Nucleus accumbens (tissue), 56 donors: ENCODE data around the gene TENT5C.
A peak's percentile ranks its signal among the peaks of the same experiment; 100 is the strongest.

ENCODE experiments used
- DNase-seq, 56 donors: peaks; one replicate each; lab custom pipeline; 2025; lab: John Stamatoyannopoulos, UW

TENT5C gene

DNA sequence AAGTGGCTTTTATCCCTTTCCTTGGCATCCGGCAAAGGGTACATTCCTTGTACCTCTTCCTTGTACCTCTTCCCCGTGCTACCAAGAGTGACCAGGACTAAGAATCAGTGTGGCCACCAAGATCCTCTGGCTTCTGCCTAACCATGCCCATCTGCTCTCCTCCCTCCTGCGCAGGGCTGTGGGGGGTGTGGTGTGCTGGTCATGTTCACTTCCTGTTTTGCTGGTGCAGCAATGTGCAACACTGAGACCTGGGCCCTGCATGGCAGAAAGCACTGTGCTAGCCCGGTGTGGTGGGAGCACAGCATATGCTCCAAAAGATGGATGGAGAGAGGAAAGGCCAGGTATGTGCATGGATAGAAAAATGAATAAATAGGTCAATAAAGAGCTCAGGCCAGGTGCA lies 33.3 kb upstream of the TENT5C start:
- no peak for DNase-seq

DNA sequence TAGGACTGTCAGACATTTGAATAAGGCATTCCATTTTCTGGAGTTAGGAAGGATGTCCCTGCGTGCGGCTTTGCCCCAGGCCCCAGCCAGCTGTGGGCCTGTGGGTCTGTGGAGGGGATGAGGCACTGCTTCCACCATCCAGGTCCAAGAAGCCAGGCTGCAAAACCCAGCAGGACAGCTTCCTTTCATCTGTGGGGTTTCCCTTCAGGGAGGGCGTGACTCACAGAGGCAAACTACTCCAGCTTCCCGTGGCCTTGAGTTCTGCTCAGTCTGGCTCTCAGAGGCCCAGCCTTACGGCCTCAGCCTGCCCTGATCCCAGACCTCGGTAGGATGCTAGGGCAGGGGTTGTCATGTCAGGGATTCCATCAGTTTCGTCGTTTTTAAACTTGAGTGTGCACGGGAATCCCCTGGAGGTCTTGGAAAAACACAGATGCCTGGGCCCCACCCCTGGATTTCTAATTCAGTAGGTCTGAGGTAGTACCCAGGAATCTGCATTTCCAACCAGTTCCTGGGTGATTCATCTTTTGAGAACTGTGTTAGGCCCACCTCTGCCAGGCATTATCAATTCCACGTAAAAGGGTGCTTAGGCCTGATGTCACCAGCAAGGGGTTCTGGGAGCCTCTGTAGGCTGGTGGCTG lies 32.3 kb upstream of the TENT5C start:
- no peak for DNase-seq

DNA sequence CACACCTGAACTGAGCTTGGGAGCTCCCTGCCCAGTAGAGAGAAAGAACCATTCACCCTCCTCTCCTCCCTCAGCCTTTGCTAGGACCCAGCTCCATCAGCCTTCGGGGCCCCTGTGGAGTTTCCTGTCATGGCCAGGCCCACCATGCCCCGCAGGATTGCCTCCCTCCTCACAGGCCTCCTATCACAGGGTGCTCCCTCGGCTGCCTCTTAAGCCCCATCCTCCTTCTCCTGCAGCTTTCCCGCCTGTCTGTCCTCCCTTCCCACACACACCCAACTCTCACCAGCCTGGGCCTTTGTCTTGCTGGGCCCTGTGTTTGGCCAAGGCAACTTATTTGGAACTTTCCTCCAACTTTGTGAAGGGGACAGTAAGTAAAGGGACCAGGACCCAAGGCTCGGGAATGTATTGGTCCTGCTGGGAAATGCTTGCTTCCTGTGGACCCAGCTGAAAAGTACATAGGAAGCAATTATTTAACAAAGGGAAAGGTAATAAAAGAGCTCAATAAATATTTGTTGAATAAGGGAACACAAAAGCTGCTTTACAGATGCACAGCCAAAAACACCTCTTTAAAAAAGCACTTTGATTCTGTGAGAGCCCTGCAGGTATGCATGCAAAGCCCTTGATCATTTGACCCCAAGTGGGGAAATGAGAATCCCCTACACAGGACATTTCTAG lies 31.6 kb upstream of the TENT5C start:
- DNase-seq, result no peak

DNA sequence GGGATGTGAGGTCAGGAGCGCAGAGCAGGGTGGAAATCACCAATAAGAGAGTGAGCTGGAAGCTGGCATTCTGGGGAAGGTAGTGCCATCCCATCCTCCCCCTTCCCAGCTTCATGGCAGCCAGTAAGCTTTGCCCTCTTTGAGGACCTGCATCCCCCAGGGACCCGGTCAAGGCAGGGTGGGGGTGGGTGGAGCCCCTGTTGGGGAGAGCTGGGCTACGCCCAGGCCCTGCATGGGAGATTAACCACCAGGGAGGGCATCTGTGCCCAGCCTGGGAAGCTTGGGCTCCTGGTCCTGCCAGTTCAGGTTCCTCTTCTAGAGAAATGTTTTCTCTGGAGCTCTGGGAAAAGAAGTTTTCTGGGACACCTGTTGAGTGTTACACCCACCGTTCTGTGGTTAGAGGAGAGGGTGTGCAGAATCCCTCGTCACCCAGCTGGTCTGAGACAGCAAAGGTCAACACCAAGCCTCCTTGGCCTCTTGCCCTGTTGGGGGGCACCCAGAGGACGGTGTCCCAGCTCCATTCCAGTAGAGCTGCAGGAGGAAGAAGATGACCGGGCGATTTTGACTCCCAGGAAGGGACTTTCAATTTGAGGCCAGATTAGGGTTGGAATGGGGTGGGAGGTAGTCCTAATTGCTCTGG lies 30.1 kb upstream of the TENT5C start:
- no peak for DNase-seq

DNA sequence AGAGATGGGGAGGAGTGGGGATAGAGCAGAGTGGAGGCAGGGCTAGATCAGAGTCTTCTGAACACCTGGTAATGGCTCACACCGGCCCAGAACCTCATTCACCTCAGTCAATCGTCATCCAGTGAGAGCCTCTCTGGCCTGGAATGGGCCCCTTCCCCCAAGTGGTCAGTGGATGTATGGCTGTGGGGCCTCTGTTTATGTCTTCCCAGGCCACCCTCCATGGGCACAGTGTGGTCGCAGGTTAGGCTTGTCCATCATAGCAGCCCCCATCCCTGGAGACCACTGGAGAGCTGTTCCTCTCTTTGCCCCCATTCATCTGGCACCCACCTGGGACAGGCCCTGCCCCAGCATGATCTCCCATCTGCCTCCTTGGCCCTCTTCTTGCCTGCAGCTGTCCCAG lies 29.6 kb upstream of the TENT5C start:
- DNase-seq, result no peak

DNA sequence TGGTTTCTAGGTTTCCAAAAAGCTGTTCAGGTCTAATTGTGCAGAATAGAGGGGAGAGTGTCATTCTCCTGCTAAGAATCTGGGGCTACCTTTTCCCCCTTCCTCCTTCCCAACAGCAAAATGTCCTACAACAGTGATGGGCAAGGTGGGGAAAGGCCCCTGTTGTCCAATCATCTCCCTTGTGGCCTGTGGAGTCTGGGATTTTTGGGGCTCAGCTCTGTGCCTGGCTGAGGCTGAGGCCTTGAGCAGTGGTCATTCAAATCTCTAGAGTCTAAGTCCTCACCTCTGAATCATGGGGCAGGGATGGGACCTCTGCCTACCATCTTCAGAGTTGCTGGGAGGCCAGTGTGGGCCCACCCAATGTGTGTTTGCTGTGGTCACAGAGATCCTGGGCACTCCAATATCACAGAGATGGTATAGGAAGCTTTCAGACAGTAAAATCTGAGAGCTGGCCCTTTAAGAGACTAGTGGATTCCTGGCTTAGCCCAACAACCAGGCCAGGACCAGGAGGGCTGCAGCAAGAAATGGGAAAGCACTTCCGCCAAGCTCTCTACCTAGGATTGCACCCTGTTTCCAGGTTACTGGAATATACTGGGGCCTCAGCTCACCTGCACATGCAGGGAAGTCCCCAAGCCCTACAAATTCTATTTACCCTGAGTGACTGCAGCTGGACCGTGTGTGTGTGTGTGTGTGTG lies 28.5 kb upstream of the TENT5C start:
- no peak for DNase-seq

DNA sequence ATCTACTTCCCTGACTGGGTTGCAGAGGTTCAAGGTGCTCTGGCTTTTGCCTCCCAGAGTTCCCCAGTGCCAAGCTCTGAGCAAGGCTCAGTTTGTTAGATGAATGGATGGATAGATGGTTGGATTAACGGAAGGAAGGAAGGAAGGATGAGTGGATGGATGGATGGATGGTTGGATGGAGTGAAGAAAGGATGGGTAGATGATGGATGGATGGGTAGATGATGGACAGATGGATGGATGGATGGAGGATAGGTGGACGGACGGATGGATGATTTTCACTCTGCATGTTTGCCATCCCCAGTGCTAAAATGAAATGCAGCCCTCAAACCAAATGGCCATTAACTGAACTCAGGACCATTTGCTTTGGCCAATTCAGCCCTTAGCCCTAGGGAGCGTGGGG lies 27.4 kb upstream of the TENT5C start:
- DNase-seq, result no peak

DNA sequence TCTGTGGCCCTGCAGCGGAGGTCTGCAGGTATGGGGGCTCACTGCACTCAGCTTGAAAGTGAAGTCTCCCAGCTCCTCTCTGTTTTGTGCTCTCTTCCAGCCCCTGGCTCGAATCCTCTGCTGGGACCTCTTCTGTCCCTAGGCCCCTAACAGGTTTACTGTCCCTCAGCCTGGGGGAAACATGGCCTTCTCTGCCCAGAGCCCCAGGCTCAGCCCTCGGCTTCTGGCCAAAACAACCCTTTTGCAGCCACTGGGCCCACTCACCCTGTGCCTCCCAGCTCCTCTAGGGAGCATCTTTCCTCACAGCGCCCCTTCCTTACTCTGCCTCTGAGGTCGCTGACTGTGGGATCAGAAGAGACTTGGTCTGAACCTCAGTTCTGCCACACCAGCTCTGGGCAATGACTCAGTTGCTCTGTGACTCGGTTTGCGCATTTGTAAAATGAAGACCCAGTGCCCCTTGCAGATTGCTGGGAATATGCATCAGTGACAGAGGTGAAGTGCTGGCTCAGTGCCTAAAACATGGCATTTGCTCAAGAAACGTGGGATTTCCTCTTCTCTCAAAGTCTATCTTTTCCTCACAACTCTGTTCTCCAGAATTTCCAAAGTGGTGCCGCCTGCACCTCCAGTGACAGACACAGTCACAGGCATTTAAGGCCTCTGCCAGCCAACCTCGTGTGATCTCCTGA lies 26.5 kb upstream of the TENT5C start:
- no peak for DNase-seq

DNA sequence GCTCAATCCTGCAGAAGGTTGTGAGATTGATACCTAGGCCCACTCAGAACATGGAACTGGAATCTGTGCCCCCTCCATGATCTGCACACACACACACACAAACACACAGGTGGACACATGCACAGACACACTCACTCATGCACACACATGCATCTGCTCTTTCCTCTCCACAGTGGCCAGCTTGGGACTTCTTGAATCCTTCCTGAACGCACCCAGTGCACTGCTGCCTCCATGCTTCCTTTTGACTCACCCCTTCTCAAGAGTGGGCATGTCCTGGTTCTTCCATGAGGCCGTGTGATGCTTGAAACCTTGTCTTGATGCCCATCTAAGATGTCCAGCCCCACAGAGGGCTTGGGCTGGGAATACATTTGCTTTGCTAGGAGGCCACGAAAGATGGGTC lies 25.4 kb upstream of the TENT5C start:
- DNase-seq, result no peak

DNA sequence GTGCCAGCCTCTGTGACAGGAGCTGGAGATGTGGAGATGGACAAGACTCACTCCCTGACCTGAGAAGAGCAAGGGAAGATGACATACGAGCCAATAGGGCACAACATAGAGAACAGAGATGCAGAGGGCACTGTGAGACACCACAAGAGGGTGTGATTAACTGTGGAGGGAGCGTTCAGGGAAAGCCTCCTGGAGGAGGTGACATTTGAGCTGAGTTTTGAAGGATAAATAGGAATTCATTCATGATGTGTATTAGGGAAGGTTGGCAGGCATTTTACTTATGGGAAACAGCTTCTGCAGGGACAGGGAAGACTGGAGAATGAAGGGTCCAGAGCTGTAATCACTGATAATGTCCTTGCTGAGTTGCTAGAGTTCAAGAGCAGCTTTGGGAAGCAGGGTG lies 25.0 kb upstream of the TENT5C start:
- DNase-seq, result no peak

DNA sequence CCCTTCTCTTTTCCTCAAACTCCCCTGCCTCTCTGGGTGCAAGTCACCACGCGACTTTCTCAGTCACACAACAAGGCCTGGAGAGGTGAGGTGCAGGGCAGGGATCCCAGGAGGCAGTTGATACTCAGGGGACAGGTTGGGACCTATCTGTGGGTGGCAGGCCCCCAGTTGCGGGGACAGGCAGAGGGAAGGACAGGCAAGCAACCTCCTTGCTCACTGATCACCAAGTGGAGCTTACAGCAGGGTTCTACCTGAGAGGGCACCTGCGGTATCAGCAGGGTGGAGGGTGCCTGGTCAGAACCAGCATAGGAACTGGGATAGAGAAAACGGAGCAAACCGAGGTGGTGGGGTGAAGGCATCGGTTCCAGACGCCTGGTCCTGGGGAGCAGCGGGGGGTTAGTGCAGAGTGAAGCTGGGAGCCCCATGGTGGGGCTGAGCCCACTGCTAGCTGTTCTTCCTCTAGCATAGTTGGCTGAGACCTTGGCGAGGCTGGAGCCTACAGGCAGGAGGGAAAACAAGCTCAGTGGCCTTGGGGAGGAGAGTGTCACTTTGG lies 24.4 kb upstream of the TENT5C start:
- DNase-seq, result no peak

DNA sequence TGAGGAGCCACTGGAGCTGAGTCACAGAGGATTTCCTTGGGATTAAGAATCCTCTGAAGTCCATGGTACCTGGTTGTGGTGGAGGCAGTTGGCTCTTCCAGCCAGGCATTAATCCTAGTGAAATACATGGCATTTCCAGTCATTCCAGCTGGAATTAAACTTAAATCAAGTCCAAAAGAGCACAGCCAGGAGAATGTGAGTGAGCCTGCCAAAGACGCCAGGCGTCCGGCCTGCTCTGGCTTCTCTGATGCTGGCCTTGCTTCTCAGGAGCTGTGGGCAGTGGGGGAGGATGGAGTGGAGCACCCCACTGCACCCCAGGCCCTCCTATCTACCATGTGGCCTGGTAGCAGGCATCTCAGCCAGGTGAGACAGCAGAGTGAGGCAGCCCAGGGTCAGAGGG lies 23.4 kb upstream of the TENT5C start:
- DNase-seq, result peak in 1 of 56 donors; percentile 11

DNA sequence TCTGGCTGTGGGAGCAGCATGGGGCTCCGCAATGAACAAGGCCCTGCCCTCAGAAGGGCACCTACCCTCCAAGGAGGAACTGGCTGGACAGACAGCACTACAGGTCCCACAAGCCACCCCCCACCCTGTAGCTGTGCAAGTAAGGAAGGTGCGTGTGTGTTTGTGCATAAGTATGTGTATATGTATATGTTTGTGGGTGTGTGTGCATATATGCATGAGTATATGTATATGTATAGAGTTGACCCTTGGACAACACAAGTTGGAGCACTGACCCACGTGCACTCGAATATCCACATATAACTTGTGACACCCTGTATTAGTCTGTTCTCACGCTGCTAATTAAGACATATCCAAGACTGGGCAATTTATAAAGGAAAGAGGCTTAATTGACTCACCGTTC lies 22.6 kb upstream of the TENT5C start:
- DNase-seq, result no peak

DNA sequence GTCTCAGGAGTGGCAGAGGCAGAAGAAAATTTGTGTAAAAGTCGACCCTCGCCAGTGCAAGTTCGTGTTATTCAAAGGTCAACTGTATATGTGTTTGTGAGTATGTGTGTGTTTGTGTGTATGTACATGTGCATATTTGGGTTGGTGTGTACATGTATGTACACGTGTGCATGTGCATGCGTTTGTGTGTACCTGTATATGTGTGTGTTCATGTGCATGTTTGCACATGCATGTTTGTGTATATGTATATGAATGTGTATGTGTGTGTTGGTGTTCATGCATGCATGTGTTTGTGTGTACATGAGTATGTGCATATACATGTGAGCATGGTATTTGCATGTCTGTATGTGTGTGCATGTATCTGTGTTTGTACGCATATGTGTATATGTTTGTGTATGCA lies 21.7 kb upstream of the TENT5C start:
- no peak for DNase-seq

DNA sequence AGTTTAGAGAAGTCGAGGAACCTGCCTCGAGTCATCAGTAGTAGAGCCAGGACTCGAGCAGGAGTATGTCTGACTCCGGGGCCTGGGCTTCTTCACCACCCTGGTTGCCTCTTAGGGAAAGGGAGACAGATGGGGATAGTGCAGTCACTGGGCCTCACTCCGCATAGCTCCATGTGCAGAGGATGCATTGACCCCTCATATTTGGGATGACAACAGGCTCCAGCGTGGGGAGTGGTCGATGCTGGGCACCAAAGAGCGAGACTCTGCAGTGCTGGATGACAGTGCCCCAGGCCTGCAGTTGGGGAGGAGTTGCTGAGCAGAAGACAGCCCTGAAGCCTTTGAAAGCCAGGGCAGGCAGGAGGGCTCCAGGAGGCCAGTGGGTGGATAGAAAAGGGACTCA lies 20.8 kb upstream of the TENT5C start:
- DNase-seq, result no peak

DNA sequence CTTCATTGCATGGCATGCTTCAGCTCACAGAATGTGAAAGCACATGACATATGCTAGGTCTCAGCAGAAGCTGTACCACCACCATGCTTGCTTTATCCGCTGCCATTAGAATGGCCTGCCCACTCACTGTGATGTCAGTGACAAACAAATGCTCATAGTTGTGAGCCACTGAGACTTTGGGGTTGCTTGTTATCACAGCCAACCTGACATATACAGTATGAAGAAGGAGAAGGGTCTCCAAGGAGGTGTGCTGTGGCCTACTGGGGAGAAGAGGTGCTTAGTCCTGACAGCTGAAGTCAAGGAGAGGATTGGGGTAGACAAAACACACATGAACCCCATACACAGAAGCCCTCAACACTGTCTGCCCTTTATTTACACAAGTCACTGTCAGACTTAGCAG lies 19.5 kb upstream of the TENT5C start:
- no peak for DNase-seq

DNA sequence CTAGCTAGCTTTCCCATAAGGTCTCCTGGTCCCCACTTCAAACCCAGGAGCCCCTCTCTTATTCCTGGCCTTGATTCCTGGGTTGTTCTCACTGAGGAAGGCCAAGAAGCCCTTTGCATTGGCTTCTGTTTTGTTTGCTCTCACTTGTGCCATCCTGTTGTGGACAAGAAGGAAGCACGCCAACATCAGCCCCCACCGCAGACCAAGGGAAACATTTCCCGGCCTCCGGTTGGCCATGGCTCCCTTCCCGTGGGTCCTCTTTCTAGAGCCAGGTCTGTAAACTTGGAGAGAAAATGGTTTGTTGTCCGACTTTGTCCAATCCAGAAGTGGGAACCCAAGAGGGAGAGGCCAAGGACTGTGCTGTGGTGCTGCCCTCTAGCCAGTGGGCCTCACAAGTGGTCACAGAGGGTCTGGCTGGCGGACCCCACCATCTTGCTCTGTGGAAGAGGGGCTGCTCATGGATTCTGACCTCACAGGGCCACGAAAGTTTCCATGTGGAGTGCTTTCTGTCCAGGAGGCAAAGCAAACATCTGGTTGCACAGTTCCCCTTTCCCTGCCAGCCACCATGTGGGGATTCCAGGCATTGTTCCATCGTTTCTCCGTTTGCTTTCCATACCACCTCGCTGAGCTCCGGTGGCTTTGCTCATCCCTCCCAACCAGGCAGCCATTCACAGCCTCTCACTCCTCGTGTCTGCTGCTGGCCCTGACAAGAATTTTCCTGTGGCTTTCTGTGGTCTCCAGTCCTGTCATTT lies 18.9 kb upstream of the TENT5C start:
- no peak for DNase-seq

DNA sequence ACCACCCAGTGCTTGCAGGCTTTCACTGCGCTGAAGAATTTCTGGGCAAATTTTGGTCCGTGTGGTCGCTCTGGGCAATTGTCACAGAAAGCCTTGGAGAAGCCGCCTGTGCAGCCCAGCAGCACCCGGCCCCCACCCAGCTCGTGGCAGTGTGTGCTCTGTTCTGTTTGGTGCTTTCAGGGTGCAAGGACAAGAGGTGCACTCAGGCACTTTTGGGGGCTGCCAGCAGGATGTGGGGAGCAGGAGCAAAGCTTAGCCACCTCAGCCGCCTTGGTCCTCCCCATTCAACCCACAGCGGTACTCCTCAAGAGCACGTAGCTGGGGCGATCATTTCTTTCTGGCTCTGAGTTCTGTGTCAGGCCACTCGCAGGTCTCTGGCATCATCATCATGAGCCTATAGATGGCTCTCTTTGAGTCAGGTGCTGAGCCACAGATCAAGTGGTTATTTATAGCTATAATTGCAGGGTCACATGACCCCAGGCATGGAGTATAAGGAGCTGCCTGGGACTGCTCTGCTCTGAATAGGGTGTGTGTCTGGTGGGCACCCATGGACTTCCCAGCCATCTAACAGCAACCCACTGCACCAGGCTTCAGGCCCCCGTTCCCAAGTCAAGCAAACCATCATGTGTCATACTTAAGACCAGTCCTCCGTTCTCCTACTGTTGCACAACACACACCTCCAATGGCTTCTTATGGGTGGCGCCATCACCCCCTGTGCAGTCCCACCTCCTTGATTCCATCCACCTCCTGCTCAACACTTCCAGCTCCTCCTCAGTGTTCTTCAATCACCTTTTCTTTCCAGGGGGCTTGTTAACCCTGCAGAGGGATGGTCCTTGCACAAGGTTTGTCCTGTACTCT lies 18.1 kb upstream of the TENT5C start:
- DNase-seq, result no peak

DNA sequence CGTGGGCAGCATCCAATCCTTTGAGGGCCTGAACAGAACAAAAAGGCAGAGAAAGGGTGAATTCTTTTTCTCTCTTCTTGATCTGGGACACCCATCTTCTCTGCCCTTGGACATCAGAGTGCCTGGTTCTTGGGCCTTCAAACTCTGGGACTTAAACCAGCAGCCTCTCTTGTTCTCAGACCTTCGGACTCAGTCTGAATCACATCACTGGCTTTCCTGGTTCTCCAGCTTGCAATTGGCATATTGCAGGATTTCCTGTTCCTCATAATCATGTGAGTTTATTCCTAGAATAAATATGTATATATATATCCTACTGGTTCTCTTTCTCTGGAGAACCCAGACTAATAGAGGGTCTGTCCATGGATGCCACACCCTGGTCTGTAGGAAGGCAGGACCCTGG lies 16.3 kb upstream of the TENT5C start:
- DNase-seq, result no peak
